Neuronal stem cell (in vitro differentiated cells): ENCODE measurements around the gene ITPR1.

ENCODE experiments used
- DNase-seq: peaks from one replicate; pipeline ENCODE4 v3.0.0-alpha.2; 2013; ENCODE audit warnings: low spot score
- H2AFZ ChIP-seq: one replicate; pipeline ENCODE4 v1.6.1; 2013; ENCODE audit warnings: mild to moderate bottlenecking, low read length, inconsistent platforms
- H2AK5ac ChIP-seq: 2 replicates; pipeline ENCODE4 v1.6.1; 2013; ENCODE audit warnings: low read depth, mild to moderate bottlenecking, inconsistent platforms, low read length, moderate library complexity, mixed read lengths
- H2BK120ac ChIP-seq: 2 replicates; pipeline ENCODE4 v1.6.1; 2013; ENCODE audit warnings: low read depth, mild to moderate bottlenecking, inconsistent platforms, low read length, moderate library complexity, mixed read lengths
- H2BK12ac ChIP-seq: one replicate; pipeline ENCODE4 v1.6.1; 2013; ENCODE audit warnings: low read length, inconsistent platforms
- H2BK15ac ChIP-seq: 2 replicates; pipeline ENCODE4 v1.6.1; 2013; ENCODE audit warnings: mild to moderate bottlenecking, low read length, inconsistent platforms, mixed read lengths
- H2BK5ac ChIP-seq: one replicate; pipeline ENCODE4 v1.6.1; 2013; ENCODE audit warnings: inconsistent platforms, mild to moderate bottlenecking, low read length, moderate library complexity
- H3K14ac ChIP-seq: one replicate; pipeline ENCODE4 v1.6.1; 2013; ENCODE audit warnings: low read length, inconsistent platforms
- H3K18ac ChIP-seq: 2 replicates; pipeline ENCODE4 v1.6.1; 2013; ENCODE audit warnings: low read length, inconsistent platforms
- H3K23ac ChIP-seq: 2 replicates; pipeline ENCODE4 v1.6.1; 2013; ENCODE audit warnings: low read depth, mild to moderate bottlenecking, mixed read lengths, low read length, inconsistent platforms; ENCODE audit not compliant: poor library complexity
- H3K27ac ChIP-seq: replicated peaks from 3 replicates; pipeline ENCODE4 v1.5.1; 2013; ENCODE audit warnings: low read length, inconsistent platforms
- H3K27me3 ChIP-seq, 3 experiments: 2 replicates each; pipeline ENCODE4 v1.6.1; 2013; ENCODE audit warnings: low read length in 3 of 3, mild to moderate bottlenecking in 2 of 3, inconsistent platforms in 1 of 3, low read depth in 1 of 3, mixed read lengths in 1 of 3, moderate library complexity in 1 of 3; ENCODE audit not compliant: control insufficient read depth in 3 of 3, insufficient read depth in 3 of 3
- H3K36me3 ChIP-seq, 2 donors: replicated peaks in 1 of 2; 2 replicates each; pipeline ENCODE4 v1.6.1; 2013; ENCODE audit warnings: low read length in 2 of 2; ENCODE audit not compliant: control insufficient read depth in 2 of 2, insufficient read depth in 2 of 2
- H3K4ac ChIP-seq: 2 replicates; pipeline ENCODE4 v1.6.1; 2013; ENCODE audit warnings: inconsistent platforms, mild to moderate bottlenecking, low read length, moderate library complexity
- H3K4me1 ChIP-seq, 2 donors: 1 replicate in 1 of 2; 2 replicates in 1 of 2; pipeline ENCODE4 v1.6.1; 2013; ENCODE audit warnings: low read length in 2 of 2, low read depth in 1 of 2; ENCODE audit not compliant: control insufficient read depth in 2 of 2, insufficient read depth in 1 of 2
- H3K4me2 ChIP-seq: one replicate; pipeline ENCODE4 v1.6.1; 2013; ENCODE audit warnings: mild to moderate bottlenecking, low read length, inconsistent platforms; ENCODE audit not compliant: insufficient read depth, poor library complexity, severe bottlenecking
- H3K4me3 ChIP-seq, 2 donors: 2 replicates each; pipeline ENCODE4 v1.5.1; 2013; ENCODE audit warnings: low read length in 2 of 2, mild to moderate bottlenecking in 2 of 2, inconsistent platforms in 1 of 2, moderate library complexity in 1 of 2
- H3K79me1 ChIP-seq: one replicate; pipeline ENCODE4 v1.6.1; 2013; ENCODE audit warnings: low read depth, mild to moderate bottlenecking, inconsistent platforms, low read length, moderate library complexity
- H3K9ac ChIP-seq: one replicate; pipeline ENCODE4 v1.6.1; 2013; ENCODE audit warnings: mild to moderate bottlenecking, low read depth, low read length, inconsistent platforms; ENCODE audit not compliant: poor library complexity
- H3K9me3 ChIP-seq, 2 donors: replicated peaks in 1 of 2; 2 replicates each; pipeline versions ENCODE3 to v1.6.1; 2013; ENCODE audit warnings: low read length in 2 of 2, mild to moderate bottlenecking in 2 of 2, inconsistent platforms in 1 of 2, low read depth in 1 of 2, mixed read lengths in 1 of 2, moderate library complexity in 1 of 2; ENCODE audit not compliant: control insufficient read depth in 2 of 2, insufficient read depth in 1 of 2
- H4K8ac ChIP-seq: one replicate; pipeline ENCODE4 v1.6.1; 2013; ENCODE audit warnings: low read depth, mild to moderate bottlenecking, inconsistent platforms, low read length, moderate library complexity
- H4K91ac ChIP-seq: one replicate; pipeline ENCODE4 v1.6.1; 2013; ENCODE audit warnings: low read length, low read depth, mild to moderate bottlenecking, inconsistent platforms; ENCODE audit not compliant: poor library complexity
- WGBS, 2 donors: extraction: QIAGEN DNeasy Blood & Tissue Kit; methylation state at CpG; one replicate each; pipeline ENCODE4 v1.1.7; 2013; ENCODE audit warnings: missing lambda C conversion rate in 2 of 2, mixed read lengths in 1 of 2; ENCODE audit not compliant: insufficient read length in 2 of 2, insufficient replicate concordance in 1 of 2; ENCODE audit errors: extremely low coverage in 2 of 2; 5-methylcytosine and 5-hydroxymethylcytosine counted together

Gene ITPR1

DNA sequence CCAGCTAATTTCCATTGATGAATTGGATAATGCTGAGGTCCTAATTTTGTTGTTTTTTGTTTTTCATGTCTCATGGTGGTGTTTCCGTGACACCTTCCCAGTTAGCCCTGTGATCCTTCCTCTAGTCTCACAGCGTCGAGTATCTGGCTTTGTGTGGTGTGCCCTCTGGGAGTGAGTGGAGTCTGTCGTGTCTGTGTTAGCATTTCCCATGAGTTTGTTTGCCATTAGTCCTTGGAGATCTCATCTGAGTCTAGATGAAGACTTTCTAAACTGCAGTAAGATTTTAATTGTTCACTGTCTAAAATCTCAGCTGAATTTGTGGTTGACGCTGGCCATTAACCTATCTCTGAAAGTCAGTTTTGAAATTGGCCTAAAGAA lies 224.2 kb downstream of the ITPR1 start:
- H4K91ac ChIP-seq: no peak overlapping the region
- H2BK15ac ChIP-seq: no peak overlapping the region
- no peak overlapping the region for H3K9ac ChIP-seq
- no peak overlapping the region for H3K18ac ChIP-seq
- no peak overlapping the region for H3K14ac ChIP-seq
- H2BK12ac ChIP-seq: no peak overlapping the region
- peaks cover 0 to 3% (median 0%) of the 10 kb centered on the region in 3 experiments for H3K27me3 ChIP-seq
- no peak for DNase-seq
- H4K8ac ChIP-seq: no peak overlapping the region
- no peak overlapping the region for H3K27ac ChIP-seq
- H2BK120ac ChIP-seq: no peak overlapping the region
- H3K79me1 ChIP-seq: no peaks in the 10 kb centered on the region
- no peak overlapping the region for H3K4ac ChIP-seq
- H2AFZ ChIP-seq: no peak overlapping the region
- no peak overlapping the region for H3K23ac ChIP-seq
- H2BK5ac ChIP-seq: no peak overlapping the region
- H3K36me3 ChIP-seq: no peaks in the 10 kb centered on the region
- WGBS, 2 donors: no CpG with 5 or more reads among the region's 5 CpGs
- H3K4me2 ChIP-seq: no peak overlapping the region
- H3K9me3 ChIP-seq: no peaks in the 10 kb centered on the region
- no peak overlapping the region for H2AK5ac ChIP-seq
- no peak overlapping the region for H3K4me3 ChIP-seq
- H3K4me1 ChIP-seq: no peaks in the 10 kb centered on the region

DNA sequence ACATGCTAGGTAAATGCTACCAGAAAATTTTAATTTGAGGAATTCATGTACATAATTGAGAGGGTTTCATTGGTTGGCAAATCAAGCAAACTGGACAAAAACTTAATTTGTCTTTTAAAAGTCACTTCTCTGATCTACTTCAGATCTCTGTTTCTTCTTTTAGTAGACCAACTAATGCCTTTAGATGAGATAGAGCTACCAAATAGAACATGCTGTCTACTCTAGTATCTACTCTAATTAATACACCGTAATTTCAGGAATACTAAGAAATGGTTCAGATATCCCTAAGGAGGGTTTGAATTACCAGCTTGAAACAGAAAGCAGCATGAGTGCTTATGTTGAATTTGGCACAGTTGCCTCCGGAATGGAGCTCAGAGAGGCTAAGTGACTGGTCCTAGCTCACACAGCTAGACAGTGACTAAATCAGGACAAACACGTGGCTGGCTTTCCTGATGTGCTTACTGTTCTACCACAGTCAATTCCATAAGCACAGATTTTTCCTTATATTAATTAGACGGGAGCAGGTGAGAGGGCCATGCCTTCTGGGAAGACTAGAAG lies 225.1 kb downstream of the ITPR1 start:
- no peak overlapping the region for H4K91ac ChIP-seq
- no peak overlapping the region for H3K4me2 ChIP-seq
- no peaks in the 10 kb centered on the region for H3K9me3 ChIP-seq
- H2AK5ac ChIP-seq: no peak overlapping the region
- no peak overlapping the region for H3K23ac ChIP-seq
- H3K4ac ChIP-seq: no peak overlapping the region
- H3K14ac ChIP-seq: no peak overlapping the region
- no peak overlapping the region for H2BK5ac ChIP-seq
- H4K8ac ChIP-seq: no peak overlapping the region
- H2BK120ac ChIP-seq: no peak overlapping the region
- DNase-seq: no peak
- H3K36me3 ChIP-seq: no peaks in the 10 kb centered on the region
- no peaks in the 10 kb centered on the region for H3K79me1 ChIP-seq
- no peak overlapping the region for H2BK12ac ChIP-seq
- no CpG with 5 or more reads among the region's 4 CpGs for WGBS, 2 donors
- H2AFZ ChIP-seq: no peak overlapping the region
- H3K18ac ChIP-seq: no peak overlapping the region
- H3K4me1 ChIP-seq: no peaks in the 10 kb centered on the region
- H3K27me3 ChIP-seq: peaks cover 0 to 3% (median 0%) of the 10 kb centered on the region in 3 experiments
- no peak overlapping the region for H3K27ac ChIP-seq
- H2BK15ac ChIP-seq: no peak overlapping the region
- H3K4me3 ChIP-seq: no peak overlapping the region
- H3K9ac ChIP-seq: no peak overlapping the region

DNA sequence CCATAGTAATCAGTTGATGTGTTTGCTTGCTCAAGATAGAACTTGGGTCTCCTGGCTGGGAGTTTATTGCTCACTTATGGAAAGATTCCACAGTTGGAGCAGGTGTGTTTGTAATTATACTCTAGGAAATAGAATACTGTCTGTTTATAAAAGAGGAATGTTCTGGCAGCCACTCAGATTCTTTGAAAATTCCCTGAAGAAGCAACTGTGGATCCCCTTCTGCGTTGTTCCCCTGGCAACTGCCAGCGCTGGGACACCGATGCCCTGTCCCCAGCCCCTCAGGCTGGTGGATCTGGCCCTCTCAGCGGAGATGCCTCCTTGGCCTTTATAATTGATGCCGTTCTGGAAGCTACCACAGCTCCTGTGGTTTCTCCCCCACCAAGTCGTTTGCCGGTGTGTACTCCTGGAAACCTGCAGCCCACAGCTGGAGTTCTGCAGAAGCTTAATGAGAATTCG lies 225.9 kb downstream of the ITPR1 start:
- Histone ChIP-seq H3K4me3 (no peak overlapping the region), H3K36me3 (no peaks in the 10 kb centered on the region), H2BK120ac (no peak overlapping the region), H3K4me2 (no peak overlapping the region), H3K4me1 (no peaks in the 10 kb centered on the region), H3K9ac (no peak overlapping the region), H2BK5ac (no peak overlapping the region), H4K8ac (no peak overlapping the region), H3K18ac (no peak overlapping the region), H3K14ac (no peak overlapping the region), H3K23ac (no peak overlapping the region), H3K9me3 (no peaks in the 10 kb centered on the region), H3K4ac (no peak overlapping the region), H2AK5ac (no peak overlapping the region), H3K79me1 (no peaks in the 10 kb centered on the region), H4K91ac (no peak overlapping the region), H2BK15ac (no peak overlapping the region), H2AFZ (no peak overlapping the region), H2BK12ac (no peak overlapping the region), H3K27me3 (peaks cover 0 to 3% (median 0%) of the 10 kb centered on the region in 3 experiments), H3K27ac (no peak overlapping the region)
- no peak for DNase-seq
- no CpG with 5 or more reads among the region's 8 CpGs for WGBS, 2 donors

DNA sequence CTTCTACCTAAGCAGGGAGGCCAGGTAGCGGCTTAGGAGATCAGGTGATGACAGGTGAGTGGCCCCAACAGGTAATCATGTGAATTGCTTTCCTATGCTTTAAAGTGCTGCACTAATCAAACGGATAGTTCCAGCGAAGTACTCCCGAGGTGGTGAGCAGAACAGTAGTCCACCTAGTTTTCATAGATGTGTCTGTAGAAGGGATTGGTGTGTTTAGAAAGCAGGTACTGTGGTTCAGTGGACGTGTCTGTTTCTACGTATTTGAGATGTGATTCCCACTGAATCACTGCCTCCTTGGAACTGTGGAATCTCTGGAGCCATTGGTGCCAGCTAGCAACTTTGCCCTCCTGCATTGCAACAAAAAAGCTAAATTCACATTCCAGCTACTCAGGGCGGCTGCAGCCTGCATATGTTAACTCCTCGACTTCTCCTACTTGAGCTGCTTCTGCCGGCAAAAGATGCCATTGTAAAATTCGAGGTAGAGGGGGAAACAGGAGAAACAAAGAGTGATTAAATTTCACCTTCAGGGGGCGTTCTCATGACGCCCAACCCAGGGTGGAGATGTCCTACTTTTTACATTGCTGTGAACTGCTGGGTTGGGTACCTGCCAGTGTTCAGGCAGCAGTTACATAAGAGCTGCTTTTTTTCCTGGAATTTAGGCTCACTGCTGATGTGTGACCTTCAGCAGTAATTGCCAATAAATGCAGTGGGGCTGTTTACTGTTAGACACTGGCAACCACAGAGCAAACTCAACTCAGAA lies 227.3 kb downstream of the ITPR1 start:
- no peak overlapping the region for H2BK12ac ChIP-seq
- H2BK15ac ChIP-seq: no peak overlapping the region
- H2BK120ac ChIP-seq: no peak overlapping the region
- peaks cover 0 to 3% (median 0%) of the 10 kb centered on the region in 3 experiments for H3K27me3 ChIP-seq
- H2AFZ ChIP-seq: no peak overlapping the region
- no peak overlapping the region for H3K9ac ChIP-seq
- no peak overlapping the region for H4K8ac ChIP-seq
- no peak overlapping the region for H3K4me2 ChIP-seq
- H4K91ac ChIP-seq: no peak overlapping the region
- peaks cover 0 to 1% of the 10 kb centered on the region in 2 donors for H3K4me1 ChIP-seq
- no peak overlapping the region for H3K4me3 ChIP-seq
- H3K23ac ChIP-seq: no peak overlapping the region
- WGBS, 2 donors: no CpG with 5 or more reads among the region's 12 CpGs
- H3K27ac ChIP-seq: no peak overlapping the region
- no peak overlapping the region for H2AK5ac ChIP-seq
- no peaks in the 10 kb centered on the region for H3K36me3 ChIP-seq
- H3K79me1 ChIP-seq: no peaks in the 10 kb centered on the region
- no peak for DNase-seq
- no peaks in the 10 kb centered on the region for H3K9me3 ChIP-seq
- no peak overlapping the region for H3K14ac ChIP-seq
- no peak overlapping the region for H3K18ac ChIP-seq
- no peak overlapping the region for H3K4ac ChIP-seq
- no peak overlapping the region for H2BK5ac ChIP-seq
